ENCODE results near the gene TNNI2. TPM values are rescaled to one million over a fixed set of nuclear protein-coding genes. Genes with fewer than 3 reads are reported as not detected.

TNNI2 gene
- total RNA-seq, 2 donors from 2014 or later: not detected

GRCh38 chr11:1838077-1838425 lies 730 bp upstream of the TNNI2 start:
- DNase-seq (ENCODE audit: low spot score): no peak
- Histone ChIP-seq H3K4me1 (peaks cover 0 to 19% of the 10 kb centered on the region in 2 donors), H3K4me3 (no peak overlapping the region), H3K36me3 (no peaks in the 10 kb centered on the region), H3K9me3 (no peaks in the 10 kb centered on the region), H3K27ac (peak overlapping the region in 1 of 2 donors; percentile 20), H3K27me3 (no peaks in the 10 kb centered on the region)
- TF ChIP-seq CTCF (IDR thresholded peaks at IDR 0.05): peak; percentile 7 to 40

GRCh38 chr11:1839204-1839923 lies 583 bp downstream of the TNNI2 start:
- DNase-seq (ENCODE audit: low spot score): no peak

GRCh38 chr11:1839924-1840779 lies 1.4 kb downstream of the TNNI2 start:
- H3K4me1 ChIP-seq: peaks cover 0 to 31% of the 10 kb centered on the region in 2 donors
- H3K4me3 ChIP-seq: no peak overlapping the region
- no peaks in the 10 kb centered on the region for H3K36me3 ChIP-seq
- H3K27ac ChIP-seq: peak overlapping the region in 1 of 2 donors; percentile 29
- no peak for DNase-seq (ENCODE audit: low spot score)
- H3K27me3 ChIP-seq: no peaks in the 10 kb centered on the region
- no peak for TF ChIP-seq CTCF (IDR thresholded peaks at IDR 0.05)
- H3K9me3 ChIP-seq: no peaks in the 10 kb centered on the region

More at GRCh38 chr11:1839204-1839923, 583 bp downstream of the TNNI2 start:
- no peaks in the 10 kb centered on the region for H3K27me3 ChIP-seq
- TF ChIP-seq CTCF (IDR thresholded peaks at IDR 0.05): no peak
- H3K4me3 ChIP-seq: no peak overlapping the region
- no peaks in the 10 kb centered on the region for H3K36me3 ChIP-seq
- H3K4me1 ChIP-seq: peaks cover 0 to 25% of the 10 kb centered on the region in 2 donors
- no peaks in the 10 kb centered on the region for H3K9me3 ChIP-seq
- no peak overlapping the region for H3K27ac ChIP-seq

GRCh38 chr11:1840780-1841480 lies 2.1 kb downstream of the TNNI2 start:
- no peaks in the 10 kb centered on the region for H3K9me3 ChIP-seq
- TF ChIP-seq CTCF (IDR thresholded peaks at IDR 0.05): no peak
- H3K27ac ChIP-seq: no peak overlapping the region
- H3K4me3 ChIP-seq: no peak overlapping the region
- no peaks in the 10 kb centered on the region for H3K36me3 ChIP-seq
- H3K4me1 ChIP-seq: peaks cover 0 to 35% of the 10 kb centered on the region in 2 donors
- DNase-seq (ENCODE audit: low spot score): no peak
- no peaks in the 10 kb centered on the region for H3K27me3 ChIP-seq

GRCh38 chr11:1841511-1842148 lies 2.8 kb downstream of the TNNI2 start:
- peaks cover 0 to 35% of the 10 kb centered on the region in 2 donors for H3K4me1 ChIP-seq

More at GRCh38 chr11:1841511-1842148, 2.8 kb downstream of the TNNI2 start:
- Histone ChIP-seq H3K27ac (peak overlapping the region in 1 of 2 donors; percentile 35), H3K36me3 (no peaks in the 10 kb centered on the region), H3K27me3 (no peaks in the 10 kb centered on the region), H3K9me3 (no peaks in the 10 kb centered on the region), H3K4me3 (no peak overlapping the region)
- no peak for DNase-seq (ENCODE audit: low spot score)
- TF ChIP-seq CTCF (IDR thresholded peaks at IDR 0.05): no peak

Data from right atrium auricular region (tissue), 2 donors.